Left forelimb (tissue), 1 donor: ENCODE measurements around the gene TEKT2.

Source experiments
- DNase-seq: peaks from one replicate; pipeline ENCODE4 v3.0.0-alpha.2; 2018; ENCODE audit warnings: low spot score

Gene TEKT2

GRCh38 chr1:36106269-36106668, 22.4 kb downstream of the TEKT2 start:
- no peak for DNase-seq

- DNase-seq, result no peak
Measured at GRCh38 chr1:36107394-36107793, 23.5 kb downstream of the TEKT2 start.

- no peak for DNase-seq
Measured at GRCh38 chr1:36108314-36108713, 24.4 kb downstream of the TEKT2 start.

- DNase-seq, result no peak
Measured at GRCh38 chr1:36109041-36109679, 25.3 kb downstream of the TEKT2 start.

GRCh38 chr1:36111151-36111550, 27.3 kb downstream of the TEKT2 start:
- no peak for DNase-seq

GRCh38 chr1:36112823-36113222, 28.9 kb downstream of the TEKT2 start:
- no peak for DNase-seq

- no peak for DNase-seq
Measured at GRCh38 chr1:36114371-36114770, 30.5 kb downstream of the TEKT2 start.

GRCh38 chr1:36115200-36115669, 31.3 kb downstream of the TEKT2 start:
- peak; percentile 84 for DNase-seq

GRCh38 chr1:36115931-36116330, 32.0 kb downstream of the TEKT2 start:
- no peak for DNase-seq

GRCh38 chr1:36116901-36117300, 33.0 kb downstream of the TEKT2 start:
- no peak for DNase-seq

- DNase-seq, result peak; percentile 64
Measured at GRCh38 chr1:36118447-36119204, 34.7 kb downstream of the TEKT2 start.

GRCh38 chr1:36119456-36119855, 35.6 kb downstream of the TEKT2 start:
- no peak for DNase-seq

- no peak for DNase-seq
Measured at GRCh38 chr1:36122062-36123030, 38.5 kb downstream of the TEKT2 start.

- DNase-seq, result no peak
Measured at GRCh38 chr1:36123356-36123755, 39.5 kb downstream of the TEKT2 start.

- DNase-seq, result no peak
Measured at GRCh38 chr1:36124404-36125128, 40.7 kb downstream of the TEKT2 start.

GRCh38 chr1:36125129-36125991, 41.5 kb downstream of the TEKT2 start, which contains the start of gene COL8A2:
Gene COL8A2, minus strand, starts transcription at chr1:36125222. Its CDS starts 24,980 bp downstream, at chr1:36100242.
- peak; percentile 86 for DNase-seq

GRCh38 chr1:36126005-36126716, 42.3 kb downstream of the TEKT2 start:
- DNase-seq, result no peak

GRCh38 chr1:36126797-36127500, 43.1 kb downstream of the TEKT2 start:
- DNase-seq, result no peak
